Lung (tissue), 12 donors: ENCODE measurements around the gene SSBP3. TPM values are rescaled to one million over a fixed set of nuclear protein-coding genes. Genes with fewer than 3 reads are reported as not detected.

Experiments
- ATAC-seq: fragments of 200-7000 bp; cut with Tn5 transposase; one replicate; pipeline ENCODE4 v1.9.1; 2020; ENCODE audit warnings: moderate number of reproducible peaks; ENCODE audit not compliant: insufficient read depth, low FRiP score
- DNase-seq, 3 donors: peaks; one replicate each; pipeline ENCODE4 v3.0.0-alpha.2; 2013 to 2017
- H3K27ac ChIP-seq, 2 donors: one replicate each; pipeline ENCODE4 v1.5.1; 2013; ENCODE audit warnings: mild to moderate bottlenecking in 2 of 2, moderate library complexity in 2 of 2, control low read depth in 1 of 2, inconsistent platforms in 1 of 2, low read depth in 1 of 2, low read length in 1 of 2
- H3K27me3 ChIP-seq, 3 donors: one replicate each; pipeline ENCODE4 v1.5.1; 2013; ENCODE audit warnings: low read length in 2 of 3; ENCODE audit not compliant: control insufficient read depth in 3 of 3, insufficient read depth in 3 of 3
- H3K36me3 ChIP-seq, 4 donors: one replicate each; pipeline ENCODE4 v1.5.1; 2013; ENCODE audit warnings: low read length in 4 of 4, mild to moderate bottlenecking in 1 of 4, moderate library complexity in 1 of 4; ENCODE audit not compliant: control insufficient read depth in 4 of 4, insufficient read depth in 4 of 4
- H3K4me1 ChIP-seq, 5 donors: one replicate each; pipeline ENCODE4 v1.5.1; 2013; ENCODE audit warnings: low read length in 5 of 5, mild to moderate bottlenecking in 2 of 5, moderate library complexity in 1 of 5; ENCODE audit not compliant: control insufficient read depth in 5 of 5, insufficient read depth in 5 of 5
- H3K4me3 ChIP-seq: one replicate; pipeline ENCODE4 v1.5.1; 2013; ENCODE audit warnings: mild to moderate bottlenecking, control low read depth, moderate library complexity
- H3K9ac ChIP-seq, 2 donors: one replicate each; pipeline ENCODE4 v1.5.1; 2013; ENCODE audit warnings: low read length in 2 of 2, control low read depth in 1 of 2; ENCODE audit not compliant: insufficient read depth in 1 of 2
- H3K9me3 ChIP-seq, 4 donors: one replicate each; pipeline ENCODE4 v1.5.1; 2013; ENCODE audit warnings: low read length in 3 of 4, mild to moderate bottlenecking in 1 of 4, moderate library complexity in 1 of 4; ENCODE audit not compliant: control insufficient read depth in 4 of 4, insufficient read depth in 3 of 4
- CTCF ChIP-seq: IDR thresholded peaks from 2 replicates; pipeline ENCODE4 v1.5.1; 2012; ENCODE audit warnings: mild to moderate bottlenecking; ENCODE audit errors: control extremely low read depth, extremely low read depth
- WGBS, 2 donors: extraction: QIAGEN DNeasy Blood & Tissue Kit; methylation state at CpG; one replicate each; pipeline ENCODE4 v1.1.7; 2013; 5-methylcytosine and 5-hydroxymethylcytosine counted together
- polyA plus RNA-seq, 2 donors: library from polyadenylated mRNA; stranded (reverse); fragments of 200-250 nt; gene quantifications; one replicate each; pipeline ENCODE4 v1.2.1, GENCODE V29; 2013
- total RNA-seq, 2 donors: library from RNA; depleted of rRNA in 1 of 2; stranded (reverse); fragments of >200 nt in 1 of 2; gene quantifications; one replicate each; pipeline ENCODE4 v1.2.1, GENCODE V29; 2014 to 2021
- donor health status: control.
- donor health status: control.
- donor health status: Bipolar disorder and iron deficiency.
- donor health status: healthy.
- donor health status: DM: yes; HTN: yes; CAD: no.

Gene SSBP3
- total and polyA plus RNA-seq, 4 donors = 15.9 to 47.8 (median 34.8) TPM

DNA sequence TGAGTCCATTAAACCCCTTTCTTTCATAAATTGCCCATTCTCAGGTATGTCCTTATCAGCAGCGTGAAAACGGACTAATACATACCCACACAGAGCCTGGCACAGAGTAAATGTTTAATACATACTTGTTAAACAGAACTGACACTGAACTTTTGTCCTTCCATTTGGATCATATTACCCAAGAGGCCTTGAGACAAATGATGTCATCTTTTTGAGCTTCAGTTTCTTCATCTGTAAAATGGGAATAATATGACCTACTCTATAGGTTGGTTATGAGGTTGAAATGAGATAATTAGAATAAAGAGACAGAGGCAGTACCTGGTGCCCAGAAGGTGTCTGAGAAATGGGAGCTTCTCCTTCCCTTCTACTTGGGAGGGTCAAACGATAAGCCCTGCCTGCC is 220.1 kb downstream of the SSBP3 start:
- H3K4me1 ChIP-seq = no peaks in the 10 kb centered on the region
- peaks cover 3 to 15% (median 9%) of the 10 kb centered on the region in 4 donors for H3K36me3 ChIP-seq
- H3K4me3 ChIP-seq = no peak overlapping the region
- no peak overlapping the region for H3K27ac ChIP-seq
- H3K9me3 ChIP-seq = peaks cover 0 to 2% (median 0%) of the 10 kb centered on the region in 4 donors
- ATAC-seq (no peak), DNase-seq (no peak)
- 93 to 96% methylated on average over 3 of the region's 3 CpGs for WGBS, 2 donors
- H3K27me3 ChIP-seq = no peaks in the 10 kb centered on the region
- TF ChIP-seq CTCF = no peak
- no peak overlapping the region for H3K9ac ChIP-seq

- no peak overlapping the region for H3K27ac ChIP-seq
- no peaks in the 10 kb centered on the region for H3K27me3 ChIP-seq
- ATAC-seq = no peak
- peak; percentile 26 to 44 (median 34) for DNase-seq
- TF ChIP-seq CTCF = no peak
- H3K4me1 ChIP-seq = no peaks in the 10 kb centered on the region
- no peak overlapping the region for H3K9ac ChIP-seq
- WGBS, 2 donors = 94 to 97% methylated on average over 5 of the region's 5 CpGs
- no peak overlapping the region for H3K4me3 ChIP-seq
- peaks cover 0 to 2% (median 0%) of the 10 kb centered on the region in 4 donors for H3K9me3 ChIP-seq
- H3K36me3 ChIP-seq = peaks cover 0 to 18% (median 9%) of the 10 kb centered on the region in 4 donors
Measured at GRCh38 chr1:54180701-54181360, 225.4 kb downstream of the SSBP3 start.

- 89 to 93% methylated on average over 9 of the region's 9 CpGs for WGBS, 2 donors
- TF ChIP-seq CTCF = no peak
- H3K4me1 ChIP-seq = peaks cover 0 to 2% (median 0%) of the 10 kb centered on the region in 5 donors
- H3K4me3 ChIP-seq = no peak overlapping the region
- peaks cover 0 to 20% (median 11%) of the 10 kb centered on the region in 4 donors for H3K36me3 ChIP-seq
- H3K9me3 ChIP-seq = peaks cover 0 to 2% (median 0%) of the 10 kb centered on the region in 4 donors
- DNase-seq (no peak), ATAC-seq (no peak)
- H3K27ac ChIP-seq = no peak overlapping the region
- no peak overlapping the region for H3K9ac ChIP-seq
- no peaks in the 10 kb centered on the region for H3K27me3 ChIP-seq
Measured at GRCh38 chr1:54178296-54179070, 227.7 kb downstream of the SSBP3 start.
